Peyer's patch (tissue), 4 donors: ENCODE measurements around the gene ZNF442.

Source experiments
- POLR2A ChIP-seq, 2 donors: fragments of 450-650 bp; IDR thresholded peaks; one replicate each; pipeline ENCODE4 v1.5.1; 2017; ENCODE audit warnings: antibody characterized with exemption in 2 of 2, mild to moderate bottlenecking in 2 of 2, moderate library complexity in 2 of 2
- TF ChIP-seq, protein P1 (sequence below), 6 experiments: fragments of 450-650 bp in 4 of 6; fragments of 200-600 bp in 2 of 6; sonication (generic) in 1 of 6; IDR thresholded peaks; one replicate each; pipeline ENCODE4 v1.5.1; 2017 to 2019; ENCODE audit warnings: antibody characterized with exemption in 6 of 6, mild to moderate bottlenecking in 3 of 6, moderate library complexity in 1 of 6

GRCh38 chr19:12330340-12330739, 35.1 kb downstream of the ZNF442 start:
- no peak for TF ChIP-seq POLR2A (IDR thresholded peaks at IDR 0.05)
- TF ChIP-seq, protein P1, sequence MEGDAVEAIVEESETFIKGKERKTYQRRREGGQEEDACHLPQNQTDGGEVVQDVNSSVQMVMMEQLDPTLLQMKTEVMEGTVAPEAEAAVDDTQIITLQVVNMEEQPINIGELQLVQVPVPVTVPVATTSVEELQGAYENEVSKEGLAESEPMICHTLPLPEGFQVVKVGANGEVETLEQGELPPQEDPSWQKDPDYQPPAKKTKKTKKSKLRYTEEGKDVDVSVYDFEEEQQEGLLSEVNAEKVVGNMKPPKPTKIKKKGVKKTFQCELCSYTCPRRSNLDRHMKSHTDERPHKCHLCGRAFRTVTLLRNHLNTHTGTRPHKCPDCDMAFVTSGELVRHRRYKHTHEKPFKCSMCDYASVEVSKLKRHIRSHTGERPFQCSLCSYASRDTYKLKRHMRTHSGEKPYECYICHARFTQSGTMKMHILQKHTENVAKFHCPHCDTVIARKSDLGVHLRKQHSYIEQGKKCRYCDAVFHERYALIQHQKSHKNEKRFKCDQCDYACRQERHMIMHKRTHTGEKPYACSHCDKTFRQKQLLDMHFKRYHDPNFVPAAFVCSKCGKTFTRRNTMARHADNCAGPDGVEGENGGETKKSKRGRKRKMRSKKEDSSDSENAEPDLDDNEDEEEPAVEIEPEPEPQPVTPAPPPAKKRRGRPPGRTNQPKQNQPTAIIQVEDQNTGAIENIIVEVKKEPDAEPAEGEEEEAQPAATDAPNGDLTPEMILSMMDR (IDR thresholded peaks at IDR 0.05) = no peak
